GF-D8 (cell line): Measurements from ENCODE around the gene FREM1.

Experiments used
- DNase-seq: peaks from one replicate; lab custom pipeline; 2025; lab: John Stamatoyannopoulos, UW

The FREM1 gene

DNA sequence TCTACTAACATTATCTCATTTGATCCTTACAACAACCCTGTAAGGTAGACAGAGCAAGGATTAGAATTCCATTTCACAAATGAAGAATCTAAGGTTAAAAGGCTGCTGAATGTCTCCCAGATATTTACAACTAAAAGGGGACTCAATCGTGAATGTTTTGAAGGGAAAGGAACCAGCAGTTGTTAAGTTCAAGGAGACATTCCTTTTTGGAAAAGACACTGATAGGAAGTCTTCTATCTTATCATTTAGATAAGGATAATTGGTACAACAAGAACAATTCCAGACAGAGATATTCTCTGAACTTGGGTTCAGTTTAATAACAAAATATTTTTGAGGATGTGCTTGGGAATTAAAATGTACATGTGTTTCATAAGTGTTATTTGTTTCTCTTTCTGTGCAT is 150.2 kb downstream of the FREM1 start:
- no peak for DNase-seq

DNA sequence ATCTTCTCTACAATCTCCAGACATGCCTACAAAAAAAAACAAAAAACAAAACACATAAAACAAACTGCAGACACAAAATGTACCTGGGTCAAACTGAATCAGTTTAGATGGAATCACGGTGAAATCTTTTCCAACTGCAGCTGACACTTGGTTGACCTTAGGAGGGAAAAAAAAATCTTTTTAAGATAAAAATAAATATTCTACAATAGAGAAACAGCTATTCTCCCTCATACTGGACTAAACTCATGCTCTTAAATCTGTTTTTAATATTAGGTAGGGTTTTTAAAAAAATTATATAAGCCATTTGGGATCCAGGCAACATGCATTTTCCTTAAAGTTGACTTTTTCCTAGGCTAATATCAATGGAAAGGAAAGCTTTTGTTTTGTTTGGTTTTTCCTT is 153.9 kb downstream of the FREM1 start:
- DNase-seq: no peak

DNA sequence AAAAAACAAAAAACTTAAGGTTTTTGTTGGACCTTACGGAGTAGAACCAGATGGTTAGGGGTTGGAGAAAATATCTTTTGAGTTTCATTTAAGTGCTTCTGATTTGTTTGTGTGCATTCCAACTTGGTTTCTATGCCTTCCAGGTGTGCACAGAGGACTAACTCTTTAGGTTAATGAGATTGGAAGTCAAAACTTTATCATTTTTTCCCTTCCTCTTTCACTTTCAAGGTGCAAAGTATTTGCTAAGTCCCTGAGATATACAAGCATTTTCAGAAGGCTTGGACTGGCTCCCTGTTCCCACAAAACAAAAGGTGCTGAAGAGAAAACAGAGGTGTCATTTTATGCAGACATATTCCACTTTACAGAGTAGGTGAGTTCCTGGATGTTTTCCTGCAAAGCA is 157.4 kb downstream of the FREM1 start:
- no peak for DNase-seq

DNA sequence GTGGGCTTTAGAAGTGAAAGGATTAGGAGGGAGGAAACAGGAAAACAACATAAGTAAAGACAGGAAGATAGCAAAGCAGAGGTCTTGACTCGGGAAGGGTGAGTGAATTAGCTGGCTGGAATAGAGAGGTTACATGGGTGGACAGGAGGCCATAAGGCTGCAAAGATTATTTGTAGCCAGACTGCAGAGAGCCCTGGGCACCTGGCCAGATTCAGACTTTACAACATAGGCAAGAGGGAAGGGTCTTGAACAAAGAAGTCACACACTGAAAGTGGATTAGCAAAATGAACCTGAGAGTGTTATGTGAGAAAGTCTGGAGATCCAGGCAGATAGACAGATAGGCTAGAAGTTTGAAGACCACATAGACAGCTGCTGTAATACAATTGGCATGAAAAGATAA is 158.0 kb downstream of the FREM1 start:
- no peak for DNase-seq

DNA sequence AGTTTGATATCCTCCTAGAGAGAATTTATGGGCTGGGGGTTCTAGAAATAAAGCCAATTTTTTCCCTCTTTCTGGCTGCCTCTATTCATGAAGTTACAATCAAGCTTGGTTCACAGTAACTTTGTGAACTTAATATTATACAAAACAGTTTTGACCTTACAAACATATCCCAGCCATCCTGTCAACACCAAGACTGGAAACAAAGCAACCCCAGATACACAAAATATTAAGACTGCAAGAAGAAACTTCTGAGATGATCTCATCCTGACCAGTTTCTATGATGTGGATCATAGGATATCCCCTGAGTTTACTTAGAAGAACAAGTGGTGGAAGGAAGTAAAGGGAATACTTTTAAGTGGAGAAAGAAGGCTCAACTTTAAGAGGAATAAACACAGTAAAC is 159.4 kb downstream of the FREM1 start:
- DNase-seq: no peak

DNA sequence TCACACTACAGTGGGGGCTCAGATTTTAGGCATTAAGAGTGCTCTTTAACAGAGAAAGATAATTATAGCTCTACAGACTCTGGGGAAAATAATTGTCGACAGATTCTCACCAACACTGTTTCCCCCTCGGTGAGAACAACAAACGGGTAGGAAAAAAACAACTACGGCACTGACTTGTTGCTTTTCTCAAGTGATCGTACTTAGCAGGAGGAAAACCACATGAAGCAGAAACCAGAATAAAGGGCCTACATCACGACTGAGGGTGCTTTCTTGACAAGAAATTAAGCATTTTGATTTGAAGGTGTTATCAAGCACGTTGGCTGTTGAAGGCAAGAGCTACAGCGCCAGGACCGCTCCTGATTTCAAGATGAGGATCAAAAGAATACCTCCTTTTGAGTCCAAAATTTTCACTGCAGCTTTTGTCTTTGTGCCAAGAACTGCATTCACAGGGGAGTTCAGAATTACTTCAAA is 160.5 kb downstream of the FREM1 start:
- DNase-seq: no peak

DNA sequence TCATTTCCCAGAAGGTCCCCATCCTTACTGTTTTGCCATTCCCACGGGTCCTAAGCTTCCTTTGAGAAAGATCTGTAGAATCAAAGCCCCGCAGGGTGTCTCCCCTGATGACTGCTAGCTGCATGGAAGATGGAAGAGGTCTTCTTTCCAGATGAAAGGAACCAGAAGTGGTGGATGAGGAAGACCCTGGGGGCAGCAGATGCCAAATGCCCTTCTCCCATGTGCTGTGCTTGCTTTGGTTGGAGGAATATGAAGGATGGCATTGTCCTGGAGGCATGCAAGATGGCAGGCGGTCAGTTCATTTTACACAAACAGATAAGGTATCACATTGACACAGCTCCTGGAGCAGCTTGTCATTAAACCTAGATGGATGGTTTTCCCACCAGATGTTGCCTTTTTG is 161.9 kb downstream of the FREM1 start:
- DNase-seq: no peak

DNA sequence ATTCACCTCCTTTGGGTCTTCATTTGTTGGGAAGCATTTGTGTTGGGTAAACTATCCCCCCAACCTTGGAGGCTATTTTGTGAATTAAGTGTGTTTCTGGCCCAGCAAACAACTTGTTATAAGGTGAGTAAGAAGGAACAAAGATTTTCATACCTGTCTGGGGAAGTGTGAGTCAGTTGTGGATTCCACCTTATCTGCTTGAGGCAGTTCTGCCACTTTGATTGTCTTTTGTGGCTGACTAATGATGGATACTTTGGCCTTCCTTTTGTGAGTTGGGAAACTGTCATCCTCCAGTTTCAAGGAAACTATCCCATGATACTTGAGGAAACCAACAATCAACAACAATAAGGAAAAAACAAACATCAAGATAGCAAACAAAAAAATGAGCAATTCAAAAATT is 163.1 kb downstream of the FREM1 start:
- DNase-seq: no peak

DNA sequence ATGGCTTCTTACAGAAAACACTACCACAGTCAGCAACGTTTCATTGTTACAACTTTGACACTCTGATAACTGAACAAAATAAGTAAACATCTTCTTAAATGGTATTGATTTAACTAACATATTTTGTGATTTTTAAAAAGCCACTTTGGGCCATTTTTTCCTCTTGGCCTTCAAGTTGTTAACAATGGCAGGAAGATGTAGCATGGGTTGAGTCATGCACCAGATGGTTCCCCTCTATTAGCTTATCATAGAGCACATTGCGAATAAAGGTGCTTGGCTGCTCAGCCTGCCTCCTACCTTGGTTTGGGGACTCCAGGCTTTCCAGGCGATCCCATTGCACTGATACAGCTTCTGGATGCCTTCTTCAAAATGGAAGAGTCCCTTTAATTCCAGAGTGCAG is 163.6 kb downstream of the FREM1 start:
- no peak for DNase-seq

DNA sequence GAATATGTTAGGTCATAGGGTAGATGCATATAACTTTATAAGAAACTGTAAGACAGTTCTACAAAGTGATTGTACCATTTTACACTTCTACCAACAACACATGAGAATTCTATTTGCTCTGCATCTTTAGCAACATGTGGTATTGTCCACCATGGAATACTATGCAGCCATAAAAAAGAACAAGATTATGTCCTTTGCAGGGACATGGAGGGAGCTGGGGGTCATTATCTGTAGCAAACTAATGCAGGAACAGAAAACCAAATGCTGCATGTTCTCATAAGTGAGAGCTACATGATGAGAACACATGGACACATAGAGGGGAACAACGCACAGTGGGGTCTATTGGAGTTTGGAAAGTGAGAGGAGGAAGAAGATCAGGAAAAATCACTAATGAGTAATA is 165.5 kb downstream of the FREM1 start:
- DNase-seq: no peak

DNA sequence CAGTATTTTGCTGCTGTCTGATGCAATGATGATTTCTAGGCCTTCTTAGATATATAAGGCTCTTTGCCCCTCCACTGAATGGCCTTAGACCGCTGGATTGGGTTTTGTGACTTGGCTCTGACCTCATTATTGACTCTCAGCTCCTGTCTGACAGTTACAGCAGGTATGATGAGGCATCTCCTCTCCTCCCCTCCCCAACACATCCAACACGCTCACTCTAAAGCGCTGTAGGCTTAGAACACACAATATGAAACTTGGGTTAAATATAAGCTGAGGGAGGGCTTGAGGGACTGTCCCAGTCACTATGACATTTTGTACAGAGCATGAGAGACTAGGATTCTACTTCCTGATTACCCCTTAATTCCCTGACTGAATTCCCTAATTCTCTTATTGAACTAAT is 168.9 kb downstream of the FREM1 start:
- no peak for DNase-seq

DNA sequence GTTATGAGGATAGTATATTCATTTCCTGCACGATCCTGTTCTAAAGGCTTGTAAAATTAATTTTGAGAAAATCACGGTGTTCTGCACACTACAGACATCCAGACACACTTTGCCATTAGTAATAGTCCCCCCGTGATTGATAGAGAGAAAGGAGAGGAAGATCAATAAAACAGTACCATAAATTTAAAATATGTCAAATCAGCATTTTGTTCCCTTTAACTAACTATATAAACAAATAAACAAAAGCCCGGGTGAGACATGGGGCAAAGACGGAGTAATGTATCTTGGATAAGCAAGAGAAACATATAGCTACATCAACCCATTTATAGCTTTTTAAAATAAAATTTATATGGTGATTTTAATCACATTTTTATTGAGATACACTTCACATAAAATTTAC is 177.1 kb downstream of the FREM1 start:
- DNase-seq: no peak

DNA sequence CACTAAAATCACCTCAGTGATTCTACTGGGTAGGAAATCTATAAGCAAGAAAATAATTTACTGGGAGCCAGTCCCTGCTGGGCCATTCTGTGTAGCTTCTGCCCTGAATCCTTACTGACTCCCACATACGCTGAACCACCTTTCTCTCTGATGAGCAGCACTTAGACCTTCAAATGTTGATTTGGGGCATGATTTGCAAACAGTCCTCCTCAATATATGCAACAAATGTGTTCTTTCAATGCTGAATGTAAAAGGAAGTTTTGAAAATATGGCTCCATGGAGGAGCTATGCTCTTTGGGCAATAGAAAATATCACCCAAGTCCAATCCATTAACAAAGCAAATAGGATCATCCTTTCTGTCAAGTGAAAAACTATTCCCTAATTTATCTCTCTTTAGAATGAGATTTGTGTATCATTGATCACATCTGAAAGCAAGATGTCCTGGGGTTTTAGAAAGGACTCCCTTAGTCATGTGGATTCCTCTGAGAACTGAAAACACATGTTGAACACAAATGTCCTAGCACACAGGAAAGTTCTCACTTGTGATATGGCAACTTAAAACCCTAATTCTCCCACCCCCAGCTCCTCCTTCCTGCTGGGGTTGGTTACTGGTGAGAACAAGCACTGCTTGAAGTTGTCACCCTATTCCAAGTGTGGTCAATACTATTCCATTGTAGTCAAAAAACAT is 178.8 kb downstream of the FREM1 start:
- DNase-seq: no peak

DNA sequence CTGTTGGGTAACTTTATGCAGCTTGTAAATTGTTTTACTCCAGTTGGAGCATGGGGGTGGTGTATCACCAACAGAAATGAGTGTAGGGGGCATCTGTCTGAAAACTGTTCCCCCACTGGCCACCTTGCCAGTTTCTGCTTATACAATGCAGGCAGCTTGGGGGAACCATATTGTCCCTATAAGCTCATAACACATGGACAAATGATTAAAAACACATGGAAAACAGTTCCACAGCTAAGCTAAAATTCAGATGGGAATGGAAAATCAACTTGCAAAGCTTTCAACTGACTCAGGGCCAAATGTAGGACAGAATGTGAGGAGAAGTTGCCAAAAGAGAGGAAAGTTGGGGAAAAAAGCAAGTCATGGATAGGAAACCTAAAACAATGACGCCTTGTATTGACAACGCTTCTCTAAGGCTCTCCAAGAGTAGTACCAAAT is 179.7 kb downstream of the FREM1 start:
- no peak for DNase-seq

DNA sequence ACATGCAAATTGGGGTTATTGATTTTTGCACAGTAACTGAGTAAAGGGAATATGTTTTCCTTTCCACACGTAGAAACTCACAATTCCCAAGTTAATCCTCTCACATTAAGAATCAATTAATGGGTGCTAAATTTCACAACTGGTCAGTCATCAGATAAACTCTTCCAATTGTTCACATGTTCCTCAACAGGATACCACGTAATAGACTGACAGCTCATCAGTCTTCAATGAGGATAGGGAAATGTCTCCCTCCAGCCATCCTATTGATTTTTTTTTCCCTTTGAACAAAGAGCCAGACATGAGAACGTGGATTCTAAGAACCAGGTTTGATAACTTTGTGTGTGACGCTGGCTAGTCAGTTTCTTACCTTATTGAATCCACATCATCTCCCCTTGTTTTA is 186.9 kb downstream of the FREM1 start:
- no peak for DNase-seq

DNA sequence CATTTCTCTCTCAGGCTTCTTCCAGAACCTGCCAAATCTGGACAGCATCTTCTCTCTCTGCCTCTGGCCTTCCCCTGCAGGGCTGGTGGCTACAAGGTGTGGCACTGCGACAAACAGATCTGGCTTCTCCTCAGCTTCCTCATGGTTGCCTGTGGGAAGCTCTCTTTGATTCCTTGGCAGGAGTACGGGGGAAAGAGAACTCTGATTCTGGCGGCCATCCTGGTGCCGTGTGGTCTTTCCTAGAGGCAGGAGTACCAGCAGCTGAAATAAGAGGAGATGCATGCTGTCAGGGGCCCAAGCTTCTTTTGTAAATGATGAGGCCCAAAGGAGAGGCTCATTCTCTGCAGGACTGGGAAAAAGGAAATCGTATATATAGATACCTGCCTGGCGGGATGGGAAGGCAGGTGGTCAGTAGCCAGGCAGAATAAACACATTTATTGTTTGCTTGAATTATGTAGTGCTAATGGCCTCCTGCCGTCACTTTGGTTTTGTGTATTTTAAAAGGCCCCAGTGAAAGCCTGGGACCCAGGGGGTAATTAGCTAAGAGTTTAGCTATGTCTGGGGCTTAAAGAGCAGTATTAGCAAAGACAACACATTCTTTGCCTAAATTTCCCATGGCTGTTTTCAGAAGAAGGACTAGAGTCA is 187.7 kb downstream of the FREM1 start, which contains the start of gene CER1:
TSS of gene CER1 (minus strand) at position 343 of the 645 bp plus-strand sequence. CDS start at position 282, 61 bp downstream.
- no peak for DNase-seq

DNA sequence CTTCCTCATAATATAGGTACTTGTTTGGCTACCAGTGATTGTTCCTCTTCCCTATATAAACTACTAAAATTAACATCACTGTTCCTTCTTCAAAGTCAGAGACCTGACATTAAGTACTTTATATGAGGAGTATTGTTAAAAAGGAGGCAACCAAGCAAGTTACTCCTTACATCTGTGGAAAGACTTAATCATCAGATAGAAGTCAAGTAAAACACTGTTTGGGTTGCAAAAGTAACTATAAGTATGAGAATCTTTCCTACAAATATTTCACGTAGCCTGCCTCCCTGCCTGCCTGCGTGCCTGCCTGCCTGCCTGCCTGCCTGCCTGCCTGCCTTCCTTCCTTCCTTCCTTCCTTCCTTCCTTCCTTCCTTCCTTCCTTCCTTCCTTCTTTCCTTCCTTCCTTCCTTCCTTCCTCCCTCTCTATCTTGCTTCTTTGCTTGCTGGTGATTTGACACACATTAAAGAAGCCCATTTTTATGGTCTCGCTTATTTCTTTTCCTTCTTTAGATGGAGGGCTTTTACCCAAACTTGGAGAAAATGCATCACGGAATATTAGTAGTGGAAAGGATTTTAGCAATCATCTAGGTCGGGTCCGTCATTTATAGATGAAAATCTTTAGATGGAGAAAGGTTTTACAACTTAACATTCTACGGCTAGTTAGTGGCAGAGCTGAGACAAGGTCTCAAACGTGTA is 190.9 kb downstream of the FREM1 start:
- no peak for DNase-seq

DNA sequence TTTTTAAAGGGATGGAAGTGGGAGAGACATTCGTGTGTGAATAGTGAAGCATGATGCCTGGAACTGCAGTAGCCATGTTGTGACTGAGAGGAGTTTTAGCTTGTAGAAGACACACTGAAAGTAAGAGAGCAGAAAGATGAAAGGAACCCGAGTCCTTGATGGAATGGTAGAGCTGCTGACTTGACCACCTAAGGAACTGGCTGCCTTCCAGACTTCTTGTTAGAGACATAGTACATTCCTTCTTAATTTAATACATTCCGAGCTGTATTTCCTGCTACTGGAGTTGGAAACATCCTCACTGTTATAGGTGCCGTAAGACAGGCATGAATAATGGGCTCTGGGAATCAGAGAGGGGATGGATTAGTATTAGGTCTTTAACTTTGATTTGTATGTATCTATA is 195.1 kb downstream of the FREM1 start:
- DNase-seq: no peak

DNA sequence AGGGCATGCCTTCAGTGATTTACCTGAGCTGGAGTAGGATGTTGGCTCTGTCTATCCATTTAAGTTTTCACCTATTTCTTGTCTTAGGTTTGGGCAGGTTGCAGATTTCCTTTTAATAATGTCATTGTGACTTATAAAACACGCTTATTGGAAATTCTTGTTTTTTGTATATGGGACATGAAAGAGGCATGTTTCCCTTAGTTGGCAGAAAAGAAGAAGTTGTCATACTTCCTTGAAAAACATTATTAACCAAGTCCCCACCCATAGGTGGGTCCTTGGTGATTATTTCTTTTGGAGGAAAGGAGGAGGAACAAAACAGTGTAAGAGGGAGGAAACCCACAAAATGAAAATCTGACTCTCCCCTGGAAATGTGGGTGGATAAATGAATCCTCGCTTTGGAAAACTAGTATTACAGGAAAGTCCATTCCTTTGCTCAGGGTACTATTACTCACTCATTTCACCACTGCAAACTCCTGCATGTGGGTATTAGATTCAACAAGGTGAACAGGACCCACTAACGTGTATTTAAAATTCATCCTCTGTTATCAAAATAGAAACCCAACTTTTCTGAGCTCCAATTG is 197.0 kb downstream of the FREM1 start:
- DNase-seq: no peak

DNA sequence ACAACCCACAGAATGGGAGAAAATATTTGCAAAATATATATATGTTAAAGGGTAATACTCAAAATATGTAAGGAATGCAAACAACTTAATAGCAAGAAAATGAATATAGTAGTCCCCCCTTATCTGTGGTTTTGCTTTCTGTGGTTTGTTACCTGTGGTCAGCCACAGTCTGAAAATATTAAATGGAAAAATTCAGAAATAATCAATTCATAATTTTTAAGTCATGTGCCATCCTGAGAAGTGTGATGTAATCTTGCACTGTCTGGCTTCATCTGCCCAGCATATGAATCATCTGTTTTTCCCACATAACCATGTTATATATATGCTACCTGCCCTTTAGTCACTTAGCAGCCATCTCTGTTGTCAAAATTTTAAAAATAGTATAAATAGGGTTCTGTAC is 199.4 kb downstream of the FREM1 start:
- no peak for DNase-seq

DNA sequence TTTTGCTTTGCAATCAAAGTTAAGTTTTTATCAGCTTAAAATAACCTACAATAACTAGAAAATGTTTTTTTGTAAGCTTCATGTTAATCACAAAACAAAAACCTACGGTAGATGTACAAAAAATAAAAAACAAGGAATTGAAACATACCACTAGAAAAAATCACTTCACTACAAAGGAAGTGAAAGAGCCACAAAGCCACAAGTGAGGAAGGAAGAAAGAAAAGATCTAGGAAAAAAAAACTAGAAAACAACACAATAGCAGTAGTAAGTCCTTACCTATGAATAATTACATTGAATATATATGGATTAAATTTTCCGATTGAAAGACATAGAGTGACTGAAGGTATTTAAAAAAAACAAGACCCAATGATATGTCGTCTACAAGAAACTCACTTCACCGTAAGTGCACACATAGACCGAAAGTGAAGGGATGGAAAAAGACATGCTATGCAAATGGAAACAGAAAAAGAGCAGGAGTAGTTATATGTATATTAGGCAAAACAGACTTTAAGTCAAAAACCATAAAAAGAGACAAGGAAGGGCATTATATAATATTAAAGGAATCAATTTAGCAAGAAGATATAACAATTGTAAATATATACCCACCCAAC is 203.6 kb downstream of the FREM1 start:
- no peak for DNase-seq

DNA sequence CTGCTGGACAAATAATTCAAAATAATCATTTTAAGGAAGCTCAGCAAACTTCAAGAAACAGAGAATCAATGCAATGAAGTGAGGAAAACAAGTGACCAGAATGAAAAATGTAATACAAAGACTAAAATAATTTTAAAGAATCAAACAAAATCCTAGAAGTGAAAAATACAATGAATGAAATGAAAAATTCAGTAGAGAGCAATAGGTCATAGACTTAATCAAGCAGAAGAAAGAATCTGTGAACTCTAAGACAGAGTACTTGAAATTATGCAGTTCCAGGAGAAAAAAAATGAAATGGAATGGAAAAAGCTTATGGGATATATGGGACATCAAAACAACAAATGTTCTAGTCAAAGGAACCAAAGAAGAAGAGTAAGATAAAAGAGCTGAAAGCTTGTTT is 205.1 kb downstream of the FREM1 start:
- no peak for DNase-seq
